ENCODE measurements around the gene RBMXL3. TPM values are rescaled to one million over a fixed set of nuclear protein-coding genes. Genes with fewer than 3 reads are reported as not detected.
"Not testable (repeated sequence)": the region's sequence is repeated elsewhere in the genome, so short reads cannot be mapped to it uniquely, and the experiment has no call there.

The RBMXL3 gene
- total and polyA plus RNA-seq, 4 donors: not detected

GRCh38 chrX:115204040-115204439, 14.8 kb downstream of the RBMXL3 start:
- no peak for TF ChIP-seq GABPA (IDR thresholded peaks at IDR 0.05 in 1 of 2, conservative IDR thresholded peaks at IDR 0.05 in 1 of 2)
- no peak for TF ChIP-seq RAD21 (IDR thresholded peaks at IDR 0.05)
- no peak for TF ChIP-seq MAX (IDR thresholded peaks at IDR 0.05)
- no peak for TF ChIP-seq ZBTB33 (IDR thresholded peaks at IDR 0.05)
- no peak for TF ChIP-seq TAF1 (conservative IDR thresholded peaks at IDR 0.05)
- Histone ChIP-seq H3K9me3 (ENCODE audit: control insufficient read depth in 4 of 4, low read length in 3 of 4) (peaks cover 0 to 7% (median 1%) of the 10 kb centered on the region in 4 donors), H3K4me1 (ENCODE audit: control insufficient read depth in 4 of 4, insufficient read depth in 4 of 4, low read length in 3 of 4) (no peaks in the 10 kb centered on the region), H3K9ac (ENCODE audit: low read depth in 1 of 2, low read length in 2 of 2) (no peak overlapping the region), H3K27me3 (ENCODE audit: control insufficient read depth in 4 of 4, insufficient read depth in 4 of 4, low read length in 3 of 4) (no peaks in the 10 kb centered on the region), H3K4me3 (ENCODE audit: low read depth in 1 of 3, low read length in 3 of 3) (no peak overlapping the region), H3K36me3 (ENCODE audit: control insufficient read depth in 4 of 4, insufficient read depth in 3 of 4, low read depth in 1 of 4, low read length in 3 of 4) (no peaks in the 10 kb centered on the region), H3K27ac (ENCODE audit: low read depth in 1 of 2, low read length in 2 of 2) (no peak overlapping the region)
- WGBS: 94% methylated on average over 1 of the region's 1 CpG
- DNase-seq (ENCODE audit: low spot score): no peak

- DNase-seq (ENCODE audit: low spot score); H3K27me3 ChIP-seq (ENCODE audit: control insufficient read depth in 4 of 4, insufficient read depth in 4 of 4, low read length in 3 of 4); H3K4me3 ChIP-seq (ENCODE audit: low read depth in 1 of 3, low read length in 3 of 3); H3K27ac ChIP-seq (ENCODE audit: low read depth in 1 of 2, low read length in 2 of 2); H3K9me3 ChIP-seq (ENCODE audit: control insufficient read depth in 4 of 4, low read length in 3 of 4); H3K9ac ChIP-seq (ENCODE audit: low read depth in 1 of 2, low read length in 2 of 2); H3K4me1 ChIP-seq (ENCODE audit: control insufficient read depth in 4 of 4, insufficient read depth in 4 of 4, low read length in 3 of 4); H3K36me3 ChIP-seq (ENCODE audit: control insufficient read depth in 4 of 4, insufficient read depth in 3 of 4, low read depth in 1 of 4, low read length in 3 of 4): not testable (repeated sequence)
- peak; percentile 9 for TF ChIP-seq SP1 (IDR thresholded peaks at IDR 0.05)
- TF ChIP-seq HNF4A (conservative IDR thresholded peaks at IDR 0.05): peak; percentile 45 to 48
- TF ChIP-seq RXRA (IDR thresholded peaks at IDR 0.05): peak; percentile 7 to 37
Measured at GRCh38 chrX:115209547-115209946, 20.3 kb downstream of the RBMXL3 start.

- Histone ChIP-seq H3K9ac (ENCODE audit: low read depth in 1 of 2, low read length in 2 of 2) (no peak overlapping the region), H3K27ac (ENCODE audit: low read depth in 1 of 2, low read length in 2 of 2) (no peak overlapping the region), H3K4me3 (ENCODE audit: low read depth in 1 of 3, low read length in 3 of 3) (no peak overlapping the region), H3K4me1 (ENCODE audit: control insufficient read depth in 4 of 4, insufficient read depth in 4 of 4, low read length in 3 of 4) (peaks cover 0 to 2% (median 0%) of the 10 kb centered on the region in 4 donors), H3K27me3 (ENCODE audit: control insufficient read depth in 4 of 4, insufficient read depth in 4 of 4, low read length in 3 of 4) (peaks cover 0 to 2% (median 0%) of the 10 kb centered on the region in 4 donors), H3K9me3 (ENCODE audit: control insufficient read depth in 4 of 4, low read length in 3 of 4) (no peaks in the 10 kb centered on the region), H3K36me3 (ENCODE audit: control insufficient read depth in 4 of 4, insufficient read depth in 3 of 4, low read depth in 1 of 4, low read length in 3 of 4) (no peaks in the 10 kb centered on the region)
- TF ChIP-seq HNF4G (IDR thresholded peaks at IDR 0.05): no peak
- no peak for TF ChIP-seq MAX (IDR thresholded peaks at IDR 0.05)
- TF ChIP-seq TAF1 (conservative IDR thresholded peaks at IDR 0.05): no peak
- TF ChIP-seq FOXA2 (IDR thresholded peaks at IDR 0.05): no peak
- no peak for TF ChIP-seq RAD21 (IDR thresholded peaks at IDR 0.05)
- no peak for TF ChIP-seq REST (IDR thresholded peaks at IDR 0.05)
- no peak for TF ChIP-seq JUND (IDR thresholded peaks at IDR 0.05)
- TF ChIP-seq SP1 (IDR thresholded peaks at IDR 0.05): no peak
- no peak for TF ChIP-seq ZBTB33 (IDR thresholded peaks at IDR 0.05)
- no peak for TF ChIP-seq HNF4A (conservative IDR thresholded peaks at IDR 0.05)
- TF ChIP-seq NR2F2 (IDR thresholded peaks at IDR 0.05): no peak
- TF ChIP-seq GABPA (IDR thresholded peaks at IDR 0.05 in 1 of 2, conservative IDR thresholded peaks at IDR 0.05 in 1 of 2): no peak
- TF ChIP-seq YY1 (IDR thresholded peaks at IDR 0.05): no peak
- no peak for TF ChIP-seq FOXA1 (IDR thresholded peaks at IDR 0.05)
- TF ChIP-seq RXRA (IDR thresholded peaks at IDR 0.05): no peak
- no peak for TF ChIP-seq ATF3 (IDR thresholded peaks at IDR 0.05)
- TF ChIP-seq EGR1 (IDR thresholded peaks at IDR 0.05; ENCODE audit: low read depth in 2 of 2): no peak
- TF ChIP-seq CTCF (IDR thresholded peaks at IDR 0.05; ENCODE audit: low read depth, low read length, missing input control): no peak
- DNase-seq (ENCODE audit: low spot score): no peak
- 91% methylated on average over 1 of the region's 1 CpG for WGBS
Measured at GRCh38 chrX:115214151-115214550, 24.9 kb downstream of the RBMXL3 start.

Data from liver (tissue), 9 donors.